GM12878 (cell line): ENCODE data around the gene LAP3. TPM values are rescaled to one million over a fixed set of nuclear protein-coding genes. Genes with fewer than 3 reads are reported as not detected.

ENCODE experiments used
- ATAC-seq: fragments of 200-7000 bp; cut with Tn5 transposase; 3 replicates; pipeline ENCODE4 v1.9.1; 2020; ENCODE audit warnings: mild to moderate bottlenecking, moderate library complexity
- BruUV-seq: library from RNA; stranded (reverse); fragments of 400-500 nt; replicated peaks from 2 replicates; lab custom pipeline; 2021; lab: Mats Ljungman, UMichigan
- CTCF ChIA-PET: fragments of 300-600 bp; sonication (Branson Sonifier 250); formaldehyde crosslinking; extraction: SDS; loops from one replicate; lab custom pipeline; 2021; ENCODE audit warnings: inconsistent platforms; lab: Yijun Ruan, JAX
- POLR2A ChIA-PET: fragments of 350-600 bp; formaldehyde crosslinking; extraction: SDS; loops from one replicate; lab custom pipeline; 2021; ENCODE audit warnings: inconsistent platforms; lab: Charles Lee
- RAD21 ChIA-PET: fragments of 300-600 bp; sonication (Branson Sonifier 250); formaldehyde crosslinking; loops from one replicate; lab custom pipeline; 2023; ENCODE audit warnings: antibody characterized with exemption; ENCODE audit not compliant: unreplicated experiment; lab: Charles Lee
- SMC1A ChIA-PET: fragments of 300-600 bp; sonication (Branson Sonifier 250); formaldehyde crosslinking; loops from one replicate; lab custom pipeline; 2023; ENCODE audit not compliant: unreplicated experiment, uncharacterized antibody; lab: Charles Lee
- DNase-seq: peaks from one replicate; pipeline ENCODE4 v3.0.0-alpha.2; 2011; ENCODE audit warnings: low read depth, low spot score
- FAIRE-seq: peaks from 3 replicates; lab custom pipeline; 2011; peaks lifted over from hg19 to GRCh38; lab: Jason Lieb, UNC
- H2AFZ ChIP-seq: 2 replicates; pipeline ENCODE4 v1.6.0; 2011; ENCODE audit warnings: low read depth, low read length, control low read depth; ENCODE audit not compliant: control insufficient read depth
- H3K27ac ChIP-seq: 2 replicates; pipeline ENCODE4 v1.5.1; 2011; ENCODE audit warnings: control low read depth; ENCODE audit not compliant: control insufficient read depth, insufficient read depth
- H3K27me3 ChIP-seq, 2 experiments: replicated peaks in 1 of 2; 2 replicates each; pipeline versions ENCODE4 v1.6.0 to v1.6.1; 2011; ENCODE audit warnings: low read length in 1 of 2; ENCODE audit not compliant: control insufficient read depth in 2 of 2, insufficient read depth in 2 of 2
- H3K36me3 ChIP-seq, 2 experiments: 2 replicates each; pipeline ENCODE4 v1.5.1; 2011; ENCODE audit warnings: low read length in 1 of 2; ENCODE audit not compliant: control insufficient read depth in 2 of 2, insufficient read depth in 2 of 2
- H3K4me1 ChIP-seq: 2 replicates; pipeline ENCODE4 v1.6.1; 2011; ENCODE audit warnings: mild to moderate bottlenecking, low read length, moderate library complexity, mixed read lengths; ENCODE audit not compliant: control insufficient read depth, insufficient read depth
- H3K4me2 ChIP-seq: 2 replicates; pipeline ENCODE4 v1.6.0; 2011; ENCODE audit warnings: control low read depth; ENCODE audit not compliant: control insufficient read depth, insufficient read depth
- H3K4me3 ChIP-seq: fragments of 200-600 bp; sonication (generic); 2 replicates; pipeline ENCODE4 v1.5.1; 2016
- H3K79me2 ChIP-seq: 2 replicates; pipeline ENCODE4 v1.6.0; 2011; ENCODE audit warnings: low read length; ENCODE audit not compliant: control insufficient read depth, insufficient read depth
- H3K9ac ChIP-seq: 2 replicates; pipeline ENCODE4 v1.8.0; 2011; ENCODE audit warnings: low read length, control low read depth, mixed read lengths; ENCODE audit not compliant: control insufficient read depth, insufficient read depth
- H3K9me3 ChIP-seq: replicated peaks from 3 replicates; pipeline ENCODE4 v1.5.1; 2011; ENCODE audit warnings: mild to moderate bottlenecking, low read length; ENCODE audit not compliant: control insufficient read depth, insufficient read depth
- H4K20me1 ChIP-seq: 2 replicates; pipeline ENCODE4 v1.6.0; 2011; ENCODE audit not compliant: control insufficient read depth, insufficient read depth
- CHD1 ChIP-seq: IDR thresholded peaks from 2 replicates; pipeline ENCODE4 v1.6.1; 2012; ENCODE audit warnings: low read depth, low read length, improper control_type of control experiment
- PAX8 ChIP-seq: fragments of 450-650 bp; IDR thresholded peaks from 2 replicates; pipeline ENCODE4 v1.6.1; 2017; ENCODE audit warnings: mild to moderate bottlenecking, moderate library complexity
- TCF3 ChIP-seq: IDR thresholded peaks from 2 replicates; pipeline ENCODE4 v1.6.1; 2012; ENCODE audit warnings: low read depth, mild to moderate bottlenecking, low read length, borderline replicate concordance; ENCODE audit not compliant: insufficient read depth
- WGBS: methylation state at CpG from one replicate; pipeline ENCODE4 v1.1.6; 2016; ENCODE audit warnings: low lambda C conversion rate; ENCODE audit not compliant: insufficient replicate concordance, insufficient coverage; ENCODE audit errors: missing lambda C conversion rate; 5-methylcytosine and 5-hydroxymethylcytosine counted together
- in situ Hi-C: fragments of 300-500 bp; cut with MboI; formaldehyde crosslinking; loops from 9 replicates; pipeline ENCODE4 v1.14.3; 2018; ENCODE audit warnings: mixed read lengths
- intact Hi-C: fragments of 100-400 bp; cut with micrococcal nuclease; formaldehyde crosslinking; loops from one replicate; pipeline ENCODE4 v1.14.2; 2022; ENCODE audit not compliant: unreplicated experiment
- polyA plus RNA-seq, 11 experiments: library from polyadenylated mRNA; depleted of rRNA in 4 of 11; unstranded in 6 of 11; stranded (reverse) in 5 of 11; fragments of >200 nt; fragmentation: Nextera tagmentation in 4 of 11; fragmentation: Illumina TruSeq in 1 of 11; extraction: Ambion mirVana in 4 of 11; extraction: Trizol in 1 of 11; gene quantifications; 1 replicate in 1 of 11; 2 replicates in 10 of 11; pipeline versions ENCODE4 v1.2.1 to v1.2.3, GENCODE V29; 2011 to 2016; ENCODE audit warnings: inconsistent platforms in 2 of 11, missing spikeins in 2 of 11, low read depth in 1 of 11
- total RNA-seq, 4 experiments: library from RNA; depleted of rRNA in 3 of 4; stranded (reverse); fragments of >200 nt in 3 of 4; fragmentation: Illumina TruSeq in 1 of 4; extraction: Trizol in 1 of 4; gene quantifications; 2 replicates each; pipeline versions ENCODE4 v1.2.1 to v1.2.3, GENCODE V29; 2013 to 2021

LAP3 gene
- total and polyA plus RNA-seq, 10 of the 15 experiments (the other 5 are each of a cell fraction or from before 2014, with no cell fraction given): 134 to 249 (median 204) TPM

- ChIA-PET RAD21 (no interaction called here), POLR2A (no interaction called here), CTCF (no interaction called here), SMC1A (interaction anchor here (0.9 kb wide), 1 partner anchor 40 kb away, joined by 3 read pairs; no protein-coding TSS in a partner anchor)
- 13% methylated on average over 8 of the region's 8 CpGs for WGBS
- no peak overlapping the region for H3K4me3 ChIP-seq
- DNase-seq: no peak
- in situ Hi-C loops: no loop called here
- H3K79me2 ChIP-seq: no peaks in the 10 kb centered on the region
- H2AFZ ChIP-seq: no peak overlapping the region
- no peaks in the 10 kb centered on the region for H3K9me3 ChIP-seq
- intact Hi-C loops: no loop called here
- H3K36me3 ChIP-seq: no peaks in the 10 kb centered on the region; a peak in 1 of 4 replicates
- H3K27ac ChIP-seq: no peak overlapping the region
- no peak for ATAC-seq
- H3K9ac ChIP-seq: no peak overlapping the region
- no peaks in the 10 kb centered on the region; a peak in 1 of 4 replicates for H3K27me3 ChIP-seq
- no peak overlapping the region for H3K4me2 ChIP-seq
- no TSS peak for BruUV-seq
- H4K20me1 ChIP-seq: no peaks in the 10 kb centered on the region
- no peak for FAIRE-seq
- TF ChIP-seq PAX8: no peak
- no peak for TF ChIP-seq TCF3
- no peaks in the 10 kb centered on the region for H3K4me1 ChIP-seq
Measured at GRCh38 chr4:17654701-17655100, 77.7 kb downstream of the LAP3 start.

GRCh38 chr4:17657090-17657489 is 80.1 kb downstream of the LAP3 start:
- no peaks in the 10 kb centered on the region for H4K20me1 ChIP-seq
- intact Hi-C loops (no loop called here), in situ Hi-C loops (no loop called here)
- ChIA-PET POLR2A (no interaction called here), RAD21 (no interaction called here), CTCF (interaction anchor here (1.1 to 2.0 kb wide), 4 partner anchors 21 to 108 kb away, joined by 3 to 9 read pairs (median 3); no protein-coding TSS in a partner anchor), SMC1A (interaction anchor here (0.7 to 1.7 kb wide), 3 partner anchors 12 to 110 kb away, joined by 3 to 5 read pairs (median 4); no protein-coding TSS in a partner anchor)
- 95% methylated on average over 1 of the region's 1 CpG for whole genome bisulfite sequencing
- H2AFZ ChIP-seq: no peak overlapping the region
- H3K4me3 ChIP-seq: no peak overlapping the region
- H3K79me2 ChIP-seq: no peaks in the 10 kb centered on the region
- H3K27me3 ChIP-seq: no peaks in the 10 kb centered on the region; a peak in 1 of 4 replicates
- no TSS peak for BruUV-seq
- H3K27ac ChIP-seq: no peak overlapping the region
- H3K9me3 ChIP-seq: no peaks in the 10 kb centered on the region
- H3K4me2 ChIP-seq: no peak overlapping the region
- ATAC-seq: no peak
- no peak for FAIRE-seq
- H3K4me1 ChIP-seq: no peaks in the 10 kb centered on the region
- H3K36me3 ChIP-seq: no peaks in the 10 kb centered on the region; a peak in 1 of 4 replicates
- no peak overlapping the region for H3K9ac ChIP-seq
- TF ChIP-seq CHD1: no peak
- TF ChIP-seq, all 136 proteins: peak for 0
- DNase-seq: no peak

Other genes with a start within 250 kb of the LAP3 start
- gene QDPR, start 65.1 kb upstream of the LAP3 start, total RNA-seq (2014; rRNA removed): 3.1 and 6.2 TPM in 2 replicates
- gene QDPR, start 65.1 kb upstream of the LAP3 start, total RNA-seq (2014; rRNA removed; fragmentation: Illumina TruSeq; extraction: Trizol): 8.0 and 10.0 TPM in 2 replicates
- 17.5 and 17.6 TPM in 2 replicates for gene QDPR, start 65.1 kb upstream of the LAP3 start, total RNA-seq (2021)
- 8.6 and 8.7 TPM in 2 replicates for gene QDPR, start 65.1 kb upstream of the LAP3 start, polyA plus RNA-seq (2011; rRNA removed)
- 9.1 and 13.6 TPM in 2 replicates for gene QDPR, start 65.1 kb upstream of the LAP3 start, polyA plus RNA-seq (2014; fragmentation: Illumina TruSeq; extraction: Trizol)
- gene QDPR, start 65.1 kb upstream of the LAP3 start, polyA plus RNA-seq (2014; fragmentation: Nextera tagmentation; extraction: Ambion mirVana): 1 to 10 TPM; 3.0 to 8.2 TPM
- 18.0 and 25.9 TPM in 2 replicates for gene QDPR, start 65.1 kb upstream of the LAP3 start, polyA plus RNA-seq (2014; rRNA removed)
- 10 to 100 TPM; 26.7 to 27.7 TPM for gene QDPR, start 65.1 kb upstream of the LAP3 start, polyA plus RNA-seq (2016; fragmentation: Nextera tagmentation; extraction: Ambion mirVana)
- gene CLRN2, start 62.0 kb upstream of the LAP3 start, total RNA-seq (2014; rRNA removed): not detected in 2 replicates
- not detected in 2 replicates for gene CLRN2, start 62.0 kb upstream of the LAP3 start, total RNA-seq (2014; rRNA removed; fragmentation: Illumina TruSeq; extraction: Trizol)
- gene CLRN2, start 62.0 kb upstream of the LAP3 start, total RNA-seq (2021): not detected in 2 replicates
- gene CLRN2, start 62.0 kb upstream of the LAP3 start, polyA plus RNA-seq (2011; rRNA removed): not detected in 2 replicates
- not detected in 2 replicates for gene CLRN2, start 62.0 kb upstream of the LAP3 start, polyA plus RNA-seq (2014; fragmentation: Illumina TruSeq; extraction: Trizol)
- gene CLRN2, start 62.0 kb upstream of the LAP3 start, polyA plus RNA-seq (2014; fragmentation: Nextera tagmentation; extraction: Ambion mirVana): not detected
- not detected in 2 replicates for gene CLRN2, start 62.0 kb upstream of the LAP3 start, polyA plus RNA-seq (2014; rRNA removed)
- gene CLRN2, start 62.0 kb upstream of the LAP3 start, polyA plus RNA-seq (2016; fragmentation: Nextera tagmentation; extraction: Ambion mirVana): not detected
- gene MED28, start 37.4 kb downstream of the LAP3 start, total RNA-seq (2014; rRNA removed): 19.3 and 19.9 TPM in 2 replicates
- gene MED28, start 37.4 kb downstream of the LAP3 start, total RNA-seq (2014; rRNA removed; fragmentation: Illumina TruSeq; extraction: Trizol): 46.2 and 56.0 TPM in 2 replicates
- 71.4 and 72.7 TPM in 2 replicates for gene MED28, start 37.4 kb downstream of the LAP3 start, total RNA-seq (2021)
- 48.0 and 54.6 TPM in 2 replicates for gene MED28, start 37.4 kb downstream of the LAP3 start, polyA plus RNA-seq (2011; rRNA removed)
- 18.6 and 22.6 TPM in 2 replicates for gene MED28, start 37.4 kb downstream of the LAP3 start, polyA plus RNA-seq (2014; fragmentation: Illumina TruSeq; extraction: Trizol)
- gene MED28, start 37.4 kb downstream of the LAP3 start, polyA plus RNA-seq (2014; fragmentation: Nextera tagmentation; extraction: Ambion mirVana): 10 to 100 TPM; 44.4 to 77.4 TPM
- gene MED28, start 37.4 kb downstream of the LAP3 start, polyA plus RNA-seq (2014; rRNA removed): 32.6 and 51.7 TPM in 2 replicates
- 10 to 100 TPM; 64.5 to 71.0 TPM for gene MED28, start 37.4 kb downstream of the LAP3 start, polyA plus RNA-seq (2016; fragmentation: Nextera tagmentation; extraction: Ambion mirVana)
- gene FAM184B, start 204.4 kb downstream of the LAP3 start, total RNA-seq (2014; rRNA removed): under 0.01 TPM in 1 of 2 replicates, not detected in the other
- gene FAM184B, start 204.4 kb downstream of the LAP3 start, total RNA-seq (2014; rRNA removed; fragmentation: Illumina TruSeq; extraction: Trizol): not detected in 2 replicates
- not detected in 2 replicates for gene FAM184B, start 204.4 kb downstream of the LAP3 start, total RNA-seq (2021)
- not detected in 2 replicates for gene FAM184B, start 204.4 kb downstream of the LAP3 start, polyA plus RNA-seq (2011; rRNA removed)
- not detected in 2 replicates for gene FAM184B, start 204.4 kb downstream of the LAP3 start, polyA plus RNA-seq (2014; fragmentation: Illumina TruSeq; extraction: Trizol)
- not detected for gene FAM184B, start 204.4 kb downstream of the LAP3 start, polyA plus RNA-seq (2014; fragmentation: Nextera tagmentation; extraction: Ambion mirVana)
- gene FAM184B, start 204.4 kb downstream of the LAP3 start, polyA plus RNA-seq (2014; rRNA removed): not detected in 2 replicates
- gene FAM184B, start 204.4 kb downstream of the LAP3 start, polyA plus RNA-seq (2016; fragmentation: Nextera tagmentation; extraction: Ambion mirVana): not detected
- gene DCAF16, start 233.6 kb downstream of the LAP3 start, total RNA-seq (2014; rRNA removed): 29.9 and 34.9 TPM in 2 replicates
- 29.2 and 30.7 TPM in 2 replicates for gene DCAF16, start 233.6 kb downstream of the LAP3 start, total RNA-seq (2014; rRNA removed; fragmentation: Illumina TruSeq; extraction: Trizol)
- gene DCAF16, start 233.6 kb downstream of the LAP3 start, total RNA-seq (2021): 30.1 and 38.1 TPM in 2 replicates
- gene DCAF16, start 233.6 kb downstream of the LAP3 start, polyA plus RNA-seq (2011; rRNA removed): 48.6 and 57.9 TPM in 2 replicates
- gene DCAF16, start 233.6 kb downstream of the LAP3 start, polyA plus RNA-seq (2014; fragmentation: Illumina TruSeq; extraction: Trizol): 25.3 and 26.2 TPM in 2 replicates
- 1 to 10 TPM; 5.8 to 6.1 TPM for gene DCAF16, start 233.6 kb downstream of the LAP3 start, polyA plus RNA-seq (2014; fragmentation: Nextera tagmentation; extraction: Ambion mirVana)
- gene DCAF16, start 233.6 kb downstream of the LAP3 start, polyA plus RNA-seq (2014; rRNA removed): 22.9 and 26.7 TPM in 2 replicates
- 10 to 100 TPM; 16.6 TPM for gene DCAF16, start 233.6 kb downstream of the LAP3 start, polyA plus RNA-seq (2016; fragmentation: Nextera tagmentation; extraction: Ambion mirVana)
- gene NCAPG, start 233.8 kb downstream of the LAP3 start, total RNA-seq (2014; rRNA removed): 54.0 and 59.5 TPM in 2 replicates
- gene NCAPG, start 233.8 kb downstream of the LAP3 start, total RNA-seq (2014; rRNA removed; fragmentation: Illumina TruSeq; extraction: Trizol): 59.7 and 65.1 TPM in 2 replicates
- 46.1 and 53.3 TPM in 2 replicates for gene NCAPG, start 233.8 kb downstream of the LAP3 start, total RNA-seq (2021)
- gene NCAPG, start 233.8 kb downstream of the LAP3 start, polyA plus RNA-seq (2011; rRNA removed): 71.7 and 125 TPM in 2 replicates
- gene NCAPG, start 233.8 kb downstream of the LAP3 start, polyA plus RNA-seq (2014; fragmentation: Illumina TruSeq; extraction: Trizol): 52.3 and 61.2 TPM in 2 replicates
- gene NCAPG, start 233.8 kb downstream of the LAP3 start, polyA plus RNA-seq (2014; fragmentation: Nextera tagmentation; extraction: Ambion mirVana): 10 to 100 TPM; 17.3 to 22.9 TPM
- 29.3 and 36.3 TPM in 2 replicates for gene NCAPG, start 233.8 kb downstream of the LAP3 start, polyA plus RNA-seq (2014; rRNA removed)
- gene NCAPG, start 233.8 kb downstream of the LAP3 start, polyA plus RNA-seq (2016; fragmentation: Nextera tagmentation; extraction: Ambion mirVana): 10 to 100 TPM; 83.0 to 93.9 TPM